ENCODE results near the gene SOX18. TPM values are rescaled to one million over a fixed set of nuclear protein-coding genes. Genes with fewer than 3 reads are reported as not detected.

SOX18 gene
- total and polyA plus RNA-seq, 2 of the 13 experiments (the other 11 are each of a cell fraction or from before 2014, with no cell fraction given), result 1.6 to 1.9 TPM

GRCh38 chr20:64040231-64041039, 9.0 kb downstream of the SOX18 start (continued):
- TF ChIP-seq RXRA (CRISPR knock-in tag; IDR thresholded peaks at IDR 0.05) (peak; percentile 79; the same call in 1 of the 2 replicates), PBX3 (CRISPR knock-in tag; IDR thresholded peaks at IDR 0.05; ENCODE audit: borderline replicate concordance) (no peak), SNAI1 (CRISPR knock-in tag; IDR thresholded peaks at IDR 0.05; ENCODE audit: borderline replicate concordance) (0 out of 2 replicates have a peak, but pooled peaks have one; percentile 37), MLLT10 (CRISPR knock-in tag; IDR thresholded peaks at IDR 0.05) (no peak), ZNF12 (CRISPR knock-in tag; IDR thresholded peaks at IDR 0.05) (no peak), ZNF747 (CRISPR knock-in tag; IDR thresholded peaks at IDR 0.05; ENCODE audit: borderline replicate concordance) (peak; percentile 57), ZNF615 (CRISPR knock-in tag; IDR thresholded peaks at IDR 0.05; ENCODE audit: borderline replicate concordance) (no peak), HNRNPUL1 (IDR thresholded peaks at IDR 0.05; ENCODE audit: low read depth, low read length) (no peak), MLXIP (CRISPR knock-in tag; IDR thresholded peaks at IDR 0.05; ENCODE audit: borderline replicate concordance) (no peak), SKI (IDR thresholded peaks at IDR 0.05; ENCODE audit: partially characterized antibody) (no peak), HIC2 (CRISPR knock-in tag; IDR thresholded peaks at IDR 0.05; ENCODE audit: low read depth) (peak; percentile 15; the same call in 1 of the 2 replicates), TARDBP (CRISPR knock-in tag; IDR thresholded peaks at IDR 0.05) (no peak; the same call in 1 of the 2 replicates), GPBP1L1 (CRISPR knock-in tag; IDR thresholded peaks at IDR 0.05) (no peak), PCBP2 (optimal IDR thresholded peaks at IDR 0.05; ENCODE audit: low read depth, low read length, poor library complexity, severe bottlenecking) (no peak), ZNF639 (CRISPR knock-in tag; conservative IDR thresholded peaks at IDR 0.05) (no peak), ZSCAN12 (CRISPR knock-in tag; IDR thresholded peaks at IDR 0.05) (no peak), ZNF441 (CRISPR knock-in tag; IDR thresholded peaks at IDR 0.05; ENCODE audit: borderline replicate concordance) (no peak), DPF2 (CRISPR knock-in tag; IDR thresholded peaks at IDR 0.05; ENCODE audit: borderline replicate concordance, low read depth) (no peak), ATRX (CRISPR knock-in tag; IDR thresholded peaks at IDR 0.05; ENCODE audit: borderline replicate concordance) (no peak), NKX3-1 (CRISPR knock-in tag; IDR thresholded peaks at IDR 0.05) (no peak)

All from HepG2 (cell line).